Suprapubic skin (tissue), 4 donors: ENCODE data around the gene IRF2BP2.
A peak's percentile ranks its signal among the peaks of the same experiment; 100 is the strongest.

Source experiments
- CTCF ChIP-seq, 2 donors: fragments of 200-600 bp in 1 of 2; fragments of 450-650 bp in 1 of 2; sonication (generic) in 1 of 2; IDR thresholded peaks; one replicate each; pipeline ENCODE4 v1.5.1; 2016 to 2019; ENCODE audit warnings: antibody characterized with exemption in 2 of 2, mild to moderate bottlenecking in 1 of 2, moderate library complexity in 1 of 2
- EP300 ChIP-seq: sonication (generic); formaldehyde crosslinking; IDR thresholded peaks from one replicate; pipeline ENCODE4 v1.6.1; 2017; ENCODE audit warnings: antibody characterized with exemption
- POLR2AphosphoS5 ChIP-seq, 3 donors: sonication (generic); formaldehyde crosslinking; IDR thresholded peaks; one replicate each; pipeline ENCODE4 v1.6.1; 2017; ENCODE audit warnings: antibody characterized with exemption in 3 of 3

GRCh38 chr1:234602334-234603220 is 7.4 kb downstream of the IRF2BP2 start:
- TF ChIP-seq EP300 (no peak), CTCF (IDR thresholded peaks at IDR 0.05) (no peak), POLR2AphosphoS5 (IDR thresholded peaks at IDR 0.05) (peak in 2 of 3 donors; percentile 83 to 93)
